HepG2 (cell line): ENCODE measurements around the gene JPT1. TPM values are rescaled to one million over a fixed set of nuclear protein-coding genes. Genes with fewer than 3 reads are reported as not detected.

Experiments used
- CC2D1A ChIP-seq: sonication (generic); formaldehyde crosslinking; IDR thresholded peaks from 2 replicates; pipeline ENCODE4 v1.8.1; 2023; ENCODE audit warnings: mild to moderate bottlenecking, missing genetic modification reagents
- FOXC1 ChIP-seq: sonication (generic); formaldehyde crosslinking; IDR thresholded peaks from 2 replicates; pipeline ENCODE4 v1.8.0; 2022; ENCODE audit warnings: mild to moderate bottlenecking, missing genetic modification reagents, borderline replicate concordance
- GLI4 ChIP-seq: sonication (generic); formaldehyde crosslinking; IDR thresholded peaks from 2 replicates; pipeline ENCODE4 v1.5.1; 2020; ENCODE audit warnings: missing genetic modification reagents, mild to moderate bottlenecking, moderate library complexity, borderline replicate concordance
- HNRNPH1 ChIP-seq: fragments of 200-400 bp; formaldehyde crosslinking; optimal IDR thresholded peaks from 2 replicates; pipeline ENCODE3; 2017; ENCODE audit warnings: mild to moderate bottlenecking, low read depth, low read length
- KAT2B ChIP-seq: fragments of 150-350 bp; IDR thresholded peaks from 2 replicates; pipeline ENCODE4 v1.6.1; 2014; ENCODE audit warnings: low read depth, low read length, borderline replicate concordance
- TARDBP ChIP-seq: sonication (generic); formaldehyde crosslinking; IDR thresholded peaks from 2 replicates; pipeline ENCODE4 v1.8.0; 2022; ENCODE audit warnings: mild to moderate bottlenecking, missing genetic modification reagents
- TBL1XR1 ChIP-seq: fragments of 150-350 bp; IDR thresholded peaks from 2 replicates; pipeline ENCODE4 v1.6.1; 2014; ENCODE audit warnings: borderline replicate concordance, low read length; ENCODE audit not compliant: partially characterized antibody
- YY1 ChIP-seq: IDR thresholded peaks from 2 replicates; pipeline ENCODE4 v1.6.1; 2011; ENCODE audit warnings: low read length, low read depth, moderate library complexity, mild to moderate bottlenecking; ENCODE audit not compliant: insufficient read depth, insufficient replicate concordance
- ZNF589 ChIP-seq: sonication (generic); formaldehyde crosslinking; conservative IDR thresholded peaks from 2 replicates; pipeline ENCODE4 v1.8.0; 2022; ENCODE audit warnings: mild to moderate bottlenecking, moderate library complexity, missing genetic modification reagents
- ZNF615 ChIP-seq: sonication (generic); formaldehyde crosslinking; IDR thresholded peaks from 2 replicates; pipeline ENCODE4 v1.5.0; 2020; ENCODE audit warnings: mild to moderate bottlenecking, missing genetic modification reagents, borderline replicate concordance
- polyA plus RNA-seq, 8 experiments: library from polyadenylated mRNA; depleted of rRNA in 3 of 8; stranded (reverse) in 7 of 8; unstranded in 1 of 8; fragments of >200 nt; fragmentation: Illumina TruSeq in 4 of 8; extraction: Trizol in 4 of 8; gene quantifications; 2 replicates each; pipeline versions ENCODE4 v1.2.1 to v1.2.3, GENCODE V29; 2011 to 2016; ENCODE audit warnings: low read depth in 4 of 8, missing spikeins in 1 of 8, mixed read lengths in 1 of 8; ENCODE audit not compliant: insufficient read depth in 1 of 8
- total RNA-seq, 5 experiments: library from RNA; depleted of rRNA; stranded (reverse); fragments of >200 nt; fragmentation: Illumina TruSeq; extraction: Trizol; gene quantifications; 2 replicates each; pipeline ENCODE4 v1.2.3, GENCODE V29; 2016; ENCODE audit warnings: low read depth in 1 of 5
- TF ChIP-seq, protein P1 (sequence below): fragments of 450-650 bp; IDR thresholded peaks from 2 replicates; pipeline ENCODE4 v1.6.1; 2017
- TF ChIP-seq, protein P2 (sequence below): sonication (generic); formaldehyde crosslinking; conservative IDR thresholded peaks from 2 replicates; pipeline ENCODE4 v1.5.0; 2020; ENCODE audit warnings: missing genetic modification reagents
- TF ChIP-seq, protein P3 (sequence below): sonication (generic); formaldehyde crosslinking; IDR thresholded peaks from 2 replicates; pipeline ENCODE4 v1.4.0; 2020; ENCODE audit warnings: mild to moderate bottlenecking, low read depth, missing genetic modification reagents
- TF ChIP-seq, protein P4 (sequence below): sonication (generic); formaldehyde crosslinking; IDR thresholded peaks from 2 replicates; pipeline ENCODE4 v1.5.1; 2020; ENCODE audit warnings: mild to moderate bottlenecking, missing genetic modification reagents, borderline replicate concordance
- TF ChIP-seq, protein P5 (sequence below): sonication (generic); formaldehyde crosslinking; IDR thresholded peaks from 2 replicates; pipeline ENCODE4 v1.5.0; 2020; ENCODE audit warnings: mild to moderate bottlenecking, missing genetic modification reagents

The JPT1 gene
- total and polyA plus RNA-seq, 2 of the 13 experiments (the other 11 are each of a cell fraction or from before 2014, with no cell fraction given): 43.3 to 256 TPM

DNA sequence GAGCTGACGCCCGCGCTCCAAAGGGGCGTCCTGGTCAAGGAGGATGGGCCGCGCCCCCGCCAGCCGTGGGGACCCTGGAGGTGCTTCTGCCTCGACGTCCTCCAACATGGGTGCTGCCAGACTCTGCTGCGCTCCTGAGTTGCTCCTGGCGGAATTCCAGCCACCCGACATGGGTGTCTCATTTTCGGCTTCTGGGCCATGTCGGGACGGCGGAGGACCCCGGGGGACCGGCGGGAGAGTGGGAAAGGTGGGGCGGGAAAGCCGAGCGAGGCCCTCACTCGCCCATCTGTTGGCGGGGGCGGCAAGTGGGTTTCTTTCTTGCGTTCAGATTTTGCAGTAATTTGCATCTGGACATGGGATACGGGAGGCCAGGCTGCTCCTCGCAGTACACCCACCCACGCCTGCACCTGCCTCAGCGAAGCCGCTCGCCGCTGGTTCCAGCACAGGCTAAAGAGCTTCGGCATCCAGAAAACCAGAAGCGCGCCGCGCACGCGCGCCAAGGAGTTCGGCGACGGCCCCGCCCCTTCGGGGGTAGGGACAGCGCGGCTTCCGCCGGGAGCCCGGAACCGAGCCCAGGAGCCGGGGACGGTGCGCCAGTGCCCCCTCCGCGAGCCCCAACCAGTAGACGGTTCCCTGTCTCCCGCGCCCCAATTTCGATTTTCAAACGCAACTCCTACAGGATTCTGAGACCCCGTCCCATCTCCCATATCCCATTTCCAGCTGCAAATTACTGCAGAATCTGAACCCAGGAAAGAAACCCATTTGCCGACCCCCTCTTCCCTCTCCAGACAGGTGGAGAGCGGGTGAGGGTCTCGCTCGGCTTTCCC lies 44.7 kb downstream of the JPT1 start, which contains the start of gene ARMC7 (continued):
- TF ChIP-seq HNRNPH1: no peak
- TF ChIP-seq GLI4 (CRISPR knock-in tag): no peak; the same call in 1 of the 2 replicates
- TF ChIP-seq, protein P1, sequence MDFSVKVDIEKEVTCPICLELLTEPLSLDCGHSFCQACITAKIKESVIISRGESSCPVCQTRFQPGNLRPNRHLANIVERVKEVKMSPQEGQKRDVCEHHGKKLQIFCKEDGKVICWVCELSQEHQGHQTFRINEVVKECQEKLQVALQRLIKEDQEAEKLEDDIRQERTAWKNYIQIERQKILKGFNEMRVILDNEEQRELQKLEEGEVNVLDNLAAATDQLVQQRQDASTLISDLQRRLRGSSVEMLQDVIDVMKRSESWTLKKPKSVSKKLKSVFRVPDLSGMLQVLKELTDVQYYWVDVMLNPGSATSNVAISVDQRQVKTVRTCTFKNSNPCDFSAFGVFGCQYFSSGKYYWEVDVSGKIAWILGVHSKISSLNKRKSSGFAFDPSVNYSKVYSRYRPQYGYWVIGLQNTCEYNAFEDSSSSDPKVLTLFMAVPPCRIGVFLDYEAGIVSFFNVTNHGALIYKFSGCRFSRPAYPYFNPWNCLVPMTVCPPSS: no peak
- TF ChIP-seq, protein P2, sequence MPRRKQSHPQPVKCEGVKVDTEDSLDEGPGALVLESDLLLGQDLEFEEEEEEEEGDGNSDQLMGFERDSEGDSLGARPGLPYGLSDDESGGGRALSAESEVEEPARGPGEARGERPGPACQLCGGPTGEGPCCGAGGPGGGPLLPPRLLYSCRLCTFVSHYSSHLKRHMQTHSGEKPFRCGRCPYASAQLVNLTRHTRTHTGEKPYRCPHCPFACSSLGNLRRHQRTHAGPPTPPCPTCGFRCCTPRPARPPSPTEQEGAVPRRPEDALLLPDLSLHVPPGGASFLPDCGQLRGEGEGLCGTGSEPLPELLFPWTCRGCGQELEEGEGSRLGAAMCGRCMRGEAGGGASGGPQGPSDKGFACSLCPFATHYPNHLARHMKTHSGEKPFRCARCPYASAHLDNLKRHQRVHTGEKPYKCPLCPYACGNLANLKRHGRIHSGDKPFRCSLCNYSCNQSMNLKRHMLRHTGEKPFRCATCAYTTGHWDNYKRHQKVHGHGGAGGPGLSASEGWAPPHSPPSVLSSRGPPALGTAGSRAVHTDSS: no peak
- TF ChIP-seq, protein P3, sequence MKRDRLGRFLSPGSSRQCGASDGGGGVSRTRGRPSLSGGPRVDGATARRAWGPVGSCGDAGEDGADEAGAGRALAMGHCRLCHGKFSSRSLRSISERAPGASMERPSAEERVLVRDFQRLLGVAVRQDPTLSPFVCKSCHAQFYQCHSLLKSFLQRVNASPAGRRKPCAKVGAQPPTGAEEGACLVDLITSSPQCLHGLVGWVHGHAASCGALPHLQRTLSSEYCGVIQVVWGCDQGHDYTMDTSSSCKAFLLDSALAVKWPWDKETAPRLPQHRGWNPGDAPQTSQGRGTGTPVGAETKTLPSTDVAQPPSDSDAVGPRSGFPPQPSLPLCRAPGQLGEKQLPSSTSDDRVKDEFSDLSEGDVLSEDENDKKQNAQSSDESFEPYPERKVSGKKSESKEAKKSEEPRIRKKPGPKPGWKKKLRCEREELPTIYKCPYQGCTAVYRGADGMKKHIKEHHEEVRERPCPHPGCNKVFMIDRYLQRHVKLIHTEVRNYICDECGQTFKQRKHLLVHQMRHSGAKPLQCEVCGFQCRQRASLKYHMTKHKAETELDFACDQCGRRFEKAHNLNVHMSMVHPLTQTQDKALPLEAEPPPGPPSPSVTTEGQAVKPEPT: no peak
- no peak for TF ChIP-seq TBL1XR1
- TF ChIP-seq, protein P4, sequence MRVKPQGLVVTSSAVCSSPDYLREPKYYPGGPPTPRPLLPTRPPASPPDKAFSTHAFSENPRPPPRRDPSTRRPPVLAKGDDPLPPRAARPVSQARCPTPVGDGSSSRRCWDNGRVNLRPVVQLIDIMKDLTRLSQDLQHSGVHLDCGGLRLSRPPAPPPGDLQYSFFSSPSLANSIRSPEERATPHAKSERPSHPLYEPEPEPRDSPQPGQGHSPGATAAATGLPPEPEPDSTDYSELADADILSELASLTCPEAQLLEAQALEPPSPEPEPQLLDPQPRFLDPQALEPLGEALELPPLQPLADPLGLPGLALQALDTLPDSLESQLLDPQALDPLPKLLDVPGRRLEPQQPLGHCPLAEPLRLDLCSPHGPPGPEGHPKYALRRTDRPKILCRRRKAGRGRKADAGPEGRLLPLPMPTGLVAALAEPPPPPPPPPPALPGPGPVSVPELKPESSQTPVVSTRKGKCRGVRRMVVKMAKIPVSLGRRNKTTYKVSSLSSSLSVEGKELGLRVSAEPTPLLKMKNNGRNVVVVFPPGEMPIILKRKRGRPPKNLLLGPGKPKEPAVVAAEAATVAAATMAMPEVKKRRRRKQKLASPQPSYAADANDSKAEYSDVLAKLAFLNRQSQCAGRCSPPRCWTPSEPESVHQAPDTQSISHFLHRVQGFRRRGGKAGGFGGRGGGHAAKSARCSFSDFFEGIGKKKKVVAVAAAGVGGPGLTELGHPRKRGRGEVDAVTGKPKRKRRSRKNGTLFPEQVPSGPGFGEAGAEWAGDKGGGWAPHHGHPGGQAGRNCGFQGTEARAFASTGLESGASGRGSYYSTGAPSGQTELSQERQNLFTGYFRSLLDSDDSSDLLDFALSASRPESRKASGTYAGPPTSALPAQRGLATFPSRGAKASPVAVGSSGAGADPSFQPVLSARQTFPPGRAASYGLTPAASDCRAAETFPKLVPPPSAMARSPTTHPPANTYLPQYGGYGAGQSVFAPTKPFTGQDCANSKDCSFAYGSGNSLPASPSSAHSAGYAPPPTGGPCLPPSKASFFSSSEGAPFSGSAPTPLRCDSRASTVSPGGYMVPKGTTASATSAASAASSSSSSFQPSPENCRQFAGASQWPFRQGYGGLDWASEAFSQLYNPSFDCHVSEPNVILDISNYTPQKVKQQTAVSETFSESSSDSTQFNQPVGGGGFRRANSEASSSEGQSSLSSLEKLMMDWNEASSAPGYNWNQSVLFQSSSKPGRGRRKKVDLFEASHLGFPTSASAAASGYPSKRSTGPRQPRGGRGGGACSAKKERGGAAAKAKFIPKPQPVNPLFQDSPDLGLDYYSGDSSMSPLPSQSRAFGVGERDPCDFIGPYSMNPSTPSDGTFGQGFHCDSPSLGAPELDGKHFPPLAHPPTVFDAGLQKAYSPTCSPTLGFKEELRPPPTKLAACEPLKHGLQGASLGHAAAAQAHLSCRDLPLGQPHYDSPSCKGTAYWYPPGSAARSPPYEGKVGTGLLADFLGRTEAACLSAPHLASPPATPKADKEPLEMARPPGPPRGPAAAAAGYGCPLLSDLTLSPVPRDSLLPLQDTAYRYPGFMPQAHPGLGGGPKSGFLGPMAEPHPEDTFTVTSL (CRISPR knock-in tag): no peak; the same call in none of the 2 replicates
- no peak for TF ChIP-seq CC2D1A (CRISPR knock-in tag)
- TF ChIP-seq KAT2B: no peak
- no peak for TF ChIP-seq ZNF589 (CRISPR knock-in tag)
- TF ChIP-seq YY1: peak; percentile 67
- TF ChIP-seq TARDBP: peak; percentile 33; the same call in 1 of the 2 replicates
- TF ChIP-seq, protein P5, sequence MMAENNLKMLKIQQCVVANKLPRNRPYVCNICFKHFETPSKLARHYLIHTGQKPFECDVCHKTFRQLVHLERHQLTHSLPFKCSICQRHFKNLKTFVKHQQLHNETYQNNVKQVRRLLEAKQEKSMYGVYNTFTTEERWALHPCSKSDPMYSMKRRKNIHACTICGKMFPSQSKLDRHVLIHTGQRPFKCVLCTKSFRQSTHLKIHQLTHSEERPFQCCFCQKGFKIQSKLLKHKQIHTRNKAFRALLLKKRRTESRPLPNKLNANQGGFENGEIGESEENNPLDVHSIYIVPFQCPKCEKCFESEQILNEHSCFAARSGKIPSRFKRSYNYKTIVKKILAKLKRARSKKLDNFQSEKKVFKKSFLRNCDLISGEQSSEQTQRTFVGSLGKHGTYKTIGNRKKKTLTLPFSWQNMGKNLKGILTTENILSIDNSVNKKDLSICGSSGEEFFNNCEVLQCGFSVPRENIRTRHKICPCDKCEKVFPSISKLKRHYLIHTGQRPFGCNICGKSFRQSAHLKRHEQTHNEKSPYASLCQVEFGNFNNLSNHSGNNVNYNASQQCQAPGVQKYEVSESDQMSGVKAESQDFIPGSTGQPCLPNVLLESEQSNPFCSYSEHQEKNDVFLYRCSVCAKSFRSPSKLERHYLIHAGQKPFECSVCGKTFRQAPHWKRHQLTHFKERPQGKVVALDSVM (CRISPR knock-in tag): no peak
- TF ChIP-seq FOXC1: peak; percentile 88; the same call in 1 of the 2 replicates
- no peak for TF ChIP-seq ZNF615 (CRISPR knock-in tag)
